ENCODE measurements around the gene LONP2.

DNA sequence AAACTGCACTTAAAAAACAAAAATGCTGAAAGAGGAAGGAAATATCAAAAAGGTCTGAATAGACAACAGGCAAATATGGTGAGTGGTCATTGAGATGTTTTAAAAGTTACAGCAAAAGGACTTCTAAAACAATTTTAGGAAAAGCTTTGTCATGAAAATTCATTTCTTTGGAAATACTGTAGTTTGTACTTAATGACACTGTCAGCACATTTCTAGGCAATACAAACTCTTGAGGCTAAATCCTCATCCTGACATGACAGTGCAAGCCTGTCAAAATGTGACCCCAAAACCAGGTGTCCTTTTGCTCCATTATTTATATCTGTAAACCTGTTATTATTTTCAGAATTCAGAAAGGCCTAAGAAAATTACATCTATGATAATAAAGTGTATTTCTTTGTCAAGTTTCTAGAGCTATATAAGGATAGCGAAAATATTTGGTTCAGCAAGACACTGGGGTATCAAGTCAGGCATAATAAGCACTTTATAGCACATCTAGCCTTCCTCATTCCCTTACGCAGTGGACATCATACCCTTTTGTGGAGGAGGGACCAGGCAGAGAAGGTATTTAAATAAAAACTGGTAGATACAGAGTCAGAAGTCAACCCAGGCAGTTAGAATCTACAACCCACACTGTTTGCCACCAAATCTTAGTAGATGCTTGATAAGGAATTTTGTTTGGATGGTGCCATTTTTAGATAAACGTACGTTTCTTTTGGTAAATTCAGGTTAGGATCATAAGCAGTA lies 112.7 kb downstream of the LONP2 start:
- TF ChIP-seq, protein P1, sequence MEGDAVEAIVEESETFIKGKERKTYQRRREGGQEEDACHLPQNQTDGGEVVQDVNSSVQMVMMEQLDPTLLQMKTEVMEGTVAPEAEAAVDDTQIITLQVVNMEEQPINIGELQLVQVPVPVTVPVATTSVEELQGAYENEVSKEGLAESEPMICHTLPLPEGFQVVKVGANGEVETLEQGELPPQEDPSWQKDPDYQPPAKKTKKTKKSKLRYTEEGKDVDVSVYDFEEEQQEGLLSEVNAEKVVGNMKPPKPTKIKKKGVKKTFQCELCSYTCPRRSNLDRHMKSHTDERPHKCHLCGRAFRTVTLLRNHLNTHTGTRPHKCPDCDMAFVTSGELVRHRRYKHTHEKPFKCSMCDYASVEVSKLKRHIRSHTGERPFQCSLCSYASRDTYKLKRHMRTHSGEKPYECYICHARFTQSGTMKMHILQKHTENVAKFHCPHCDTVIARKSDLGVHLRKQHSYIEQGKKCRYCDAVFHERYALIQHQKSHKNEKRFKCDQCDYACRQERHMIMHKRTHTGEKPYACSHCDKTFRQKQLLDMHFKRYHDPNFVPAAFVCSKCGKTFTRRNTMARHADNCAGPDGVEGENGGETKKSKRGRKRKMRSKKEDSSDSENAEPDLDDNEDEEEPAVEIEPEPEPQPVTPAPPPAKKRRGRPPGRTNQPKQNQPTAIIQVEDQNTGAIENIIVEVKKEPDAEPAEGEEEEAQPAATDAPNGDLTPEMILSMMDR (conservative IDR thresholded peaks at IDR 0.05 in 1 of 2, IDR thresholded peaks at IDR 0.05 in 1 of 2; ENCODE audit: extremely low read depth in 1 of 2, insufficient read depth in 1 of 2, low read depth in 1 of 2, low read length in 2 of 2), result no peak
- TF ChIP-seq EZH2 (IDR thresholded peaks at IDR 0.05; ENCODE audit: borderline replicate concordance, low read length), result no peak

Data from mammary epithelial cell (primary cell).